IMR-90 (cell line): Measurements from ENCODE around the gene CRISP2. TPM values are rescaled to one million over a fixed set of nuclear protein-coding genes. Genes with fewer than 3 reads are reported as not detected.

Source experiments
- ATAC-seq: fragments of 200-7000 bp; cut with Tn5 transposase; 2 replicates; pipeline ENCODE4 v1.9.1; 2020; ENCODE audit warnings: low read depth, mild to moderate bottlenecking, moderate library complexity
- BruUV-seq: library from RNA; stranded (reverse); fragments of 400-500 nt; replicated peaks from 2 replicates; lab custom pipeline; 2021; lab: Mats Ljungman, UMichigan
- CTCF ChIA-PET: fragments of 300-600 bp; formaldehyde crosslinking; extraction: SDS; loops from one replicate; lab custom pipeline; 2021; ENCODE audit warnings: antibody characterized with exemption; lab: Yijun Ruan, JAX
- POLR2A ChIA-PET: fragments of 300-600 bp; sonication (Branson Sonifier 250); formaldehyde crosslinking; loops from one replicate; lab custom pipeline; 2022; ENCODE audit warnings: antibody characterized with exemption; ENCODE audit not compliant: unreplicated experiment; lab: Charles Lee
- DNase-seq: peaks from one replicate; pipeline ENCODE4 v3.0.0; 2013
- H2AFZ ChIP-seq: replicated peaks from 2 replicates; pipeline ENCODE3; 2013; ENCODE audit warnings: low read length, mild to moderate bottlenecking; ENCODE audit not compliant: poor library complexity
- H2AK5ac ChIP-seq: 2 replicates; pipeline ENCODE4 v1.6.1; 2013; ENCODE audit warnings: low read depth, low read length, inconsistent platforms
- H2AK9ac ChIP-seq: replicated peaks from 2 replicates; pipeline ENCODE3; 2013; ENCODE audit warnings: mild to moderate bottlenecking, low read depth, low read length, moderate library complexity; ENCODE audit not compliant: poor library complexity
- H2BK120ac ChIP-seq: 2 replicates; pipeline ENCODE4 v1.6.1; 2013; ENCODE audit warnings: low read depth, low read length, inconsistent platforms
- H2BK15ac ChIP-seq: 3 replicates; pipeline ENCODE4 v1.6.1; 2013; ENCODE audit warnings: low read depth, low read length, inconsistent platforms
- H2BK20ac ChIP-seq: 2 replicates; pipeline ENCODE4 v1.6.1; 2013; ENCODE audit warnings: low read depth, mild to moderate bottlenecking, inconsistent platforms, low read length, moderate library complexity
- H2BK5ac ChIP-seq: 2 replicates; pipeline ENCODE4 v1.6.1; 2013; ENCODE audit warnings: mild to moderate bottlenecking, low read depth, low read length, inconsistent platforms; ENCODE audit not compliant: poor library complexity, severe bottlenecking
- H3K14ac ChIP-seq: replicated peaks from 2 replicates; pipeline ENCODE4 v1.6.1; 2013; ENCODE audit warnings: low read depth, low read length, inconsistent platforms
- H3K18ac ChIP-seq: 2 replicates; pipeline ENCODE4 v1.6.1; 2013; ENCODE audit warnings: low read depth, low read length, control low read depth
- H3K23ac ChIP-seq: 2 replicates; pipeline ENCODE4 v1.6.1; 2013; ENCODE audit warnings: low read depth, low read length, inconsistent platforms
- H3K27ac ChIP-seq: 2 replicates; pipeline ENCODE4 v1.5.1; 2013; ENCODE audit warnings: mild to moderate bottlenecking, control low read depth, low read length; ENCODE audit not compliant: insufficient read depth
- H3K27me3 ChIP-seq: 2 replicates; pipeline ENCODE4 v1.6.1; 2013; ENCODE audit warnings: low read length; ENCODE audit not compliant: control insufficient read depth, insufficient read depth
- H3K36me3 ChIP-seq: 2 replicates; pipeline ENCODE4 v1.6.1; 2013; ENCODE audit warnings: low read length, mixed read lengths; ENCODE audit not compliant: control insufficient read depth, insufficient read depth
- H3K4ac ChIP-seq: 2 replicates; pipeline ENCODE4 v1.6.1; 2013; ENCODE audit warnings: low read depth, low read length, inconsistent platforms
- H3K4me1 ChIP-seq: 2 replicates; pipeline ENCODE4 v1.6.1; 2013; ENCODE audit warnings: low read length, mixed read lengths; ENCODE audit not compliant: control insufficient read depth, insufficient read depth
- H3K4me2 ChIP-seq: 2 replicates; pipeline ENCODE4 v1.6.1; 2013; ENCODE audit warnings: low read depth, mild to moderate bottlenecking, control low read depth, low read length, moderate library complexity
- H3K4me3 ChIP-seq: 2 replicates; pipeline ENCODE4 v1.5.1; 2013; ENCODE audit warnings: low read depth, mild to moderate bottlenecking, control low read depth, low read length, moderate library complexity; ENCODE audit not compliant: insufficient read depth
- H3K56ac ChIP-seq: 2 replicates; pipeline ENCODE4 v1.6.1; 2013; ENCODE audit warnings: low read length, inconsistent platforms; ENCODE audit not compliant: insufficient read depth; ENCODE audit errors: extremely low read depth
- H3K79me1 ChIP-seq, 2 experiments: 2 replicates each; pipeline ENCODE4 v1.6.1; 2013; ENCODE audit warnings: low read length in 2 of 2, inconsistent platforms in 1 of 2, low read depth in 1 of 2
- H3K9ac ChIP-seq: 2 replicates; pipeline ENCODE4 v1.6.1; 2013; ENCODE audit warnings: low read depth, low read length, control low read depth
- H3K9me1 ChIP-seq: 2 replicates; pipeline ENCODE4 v1.6.1; 2013; ENCODE audit warnings: low read length, inconsistent platforms; ENCODE audit not compliant: insufficient read depth
- H3K9me3 ChIP-seq: 2 replicates; pipeline ENCODE4 v1.6.1; 2013; ENCODE audit warnings: low read length; ENCODE audit not compliant: control insufficient read depth, insufficient read depth
- H4K20me1 ChIP-seq: 2 replicates; pipeline ENCODE4 v1.6.1; 2013; ENCODE audit warnings: low read length, inconsistent platforms; ENCODE audit not compliant: insufficient read depth
- H4K5ac ChIP-seq: 2 replicates; pipeline ENCODE4 v1.6.1; 2013; ENCODE audit warnings: mild to moderate bottlenecking, low read depth, low read length, control low read depth
- H4K8ac ChIP-seq, 2 experiments: 2 replicates each; pipeline ENCODE4 v1.6.1; 2013; ENCODE audit warnings: low read depth in 2 of 2, low read length in 2 of 2, control low read depth in 1 of 2, inconsistent platforms in 1 of 2
- H4K91ac ChIP-seq: 2 replicates; pipeline ENCODE4 v1.6.1; 2013; ENCODE audit warnings: low read depth, low read length, inconsistent platforms; ENCODE audit not compliant: insufficient read depth
- CEBPB ChIP-seq: IDR thresholded peaks from 2 replicates; pipeline ENCODE4 v1.6.1; 2012; ENCODE audit warnings: low read depth, low read length, improper control_type of control experiment
- FOS ChIP-seq: fragments of 150-350 bp; IDR thresholded peaks from 2 replicates; pipeline ENCODE4 v1.6.1; 2016; ENCODE audit warnings: low read depth, low read length
- MAZ ChIP-seq: IDR thresholded peaks from 2 replicates; pipeline ENCODE4 v1.6.1; 2012; ENCODE audit warnings: low read depth, mild to moderate bottlenecking, low read length, improper control_type of control experiment, moderate library complexity, borderline replicate concordance
- MXI1 ChIP-seq: IDR thresholded peaks from 2 replicates; pipeline ENCODE4 v1.6.1; 2012; ENCODE audit warnings: low read depth, mild to moderate bottlenecking, low read length, moderate library complexity, borderline replicate concordance
- NFE2L2 ChIP-seq: fragments of 150-350 bp; IDR thresholded peaks from 2 replicates; pipeline ENCODE4 v1.6.1; 2016; ENCODE audit warnings: low read depth, mild to moderate bottlenecking, low read length
- POLR2A ChIP-seq: IDR thresholded peaks from 2 replicates; pipeline ENCODE4 v1.6.1; 2012; ENCODE audit warnings: mild to moderate bottlenecking, low read depth, low read length
- SMC3 ChIP-seq: fragments of 150-350 bp; IDR thresholded peaks from 2 replicates; pipeline ENCODE4 v1.6.1; 2016; ENCODE audit warnings: low read depth, mild to moderate bottlenecking, antibody characterized with exemption, low read length, moderate library complexity
- dilution Hi-C: fragments of 300-500 bp; cut with HindIII; formaldehyde crosslinking; loops from one replicate; pipeline ENCODE4 v1.14.3; 2018; ENCODE audit warnings: low sequenced_read_pairs; ENCODE audit not compliant: unreplicated experiment
- in situ Hi-C: fragments of 300-500 bp; cut with MboI; formaldehyde crosslinking; loops from 3 replicates; pipeline ENCODE4 v1.14.3; 2019; ENCODE audit warnings: low sequenced_read_pairs, inconsistent platforms, mixed read lengths
- intact Hi-C: fragments of 100-400 bp; cut with micrococcal nuclease; formaldehyde crosslinking; loops from 2 replicates; pipeline ENCODE4 v1.10.0; 2022
- polyA plus RNA-seq, 3 experiments: library from polyadenylated mRNA; depleted of rRNA; stranded (reverse); fragments of >200 nt; gene quantifications; 2 replicates each; pipeline ENCODE4 v1.2.3, GENCODE V29; 2012; ENCODE audit warnings: low replicate concordance in 1 of 3
- total RNA-seq: library from RNA; depleted of rRNA; stranded (reverse); fragments of >200 nt; gene quantifications from 2 replicates; pipeline ENCODE4 v1.2.3, GENCODE V29; 2012
- TF ChIP-seq, protein P1 (sequence below): fragments of 150-350 bp; IDR thresholded peaks from 2 replicates; pipeline ENCODE4 v1.6.1; 2016; ENCODE audit warnings: low read depth, mild to moderate bottlenecking, low read length, moderate library complexity, borderline replicate concordance
- TF ChIP-seq, protein P2 (sequence below): conservative IDR thresholded peaks from 2 replicates; pipeline ENCODE4 v1.5.1; 2012; ENCODE audit warnings: mild to moderate bottlenecking, low read depth, low read length, improper control_type of control experiment
- TF ChIP-seq, protein P3 (sequence below): fragments of 150-350 bp; IDR thresholded peaks from 2 replicates; pipeline ENCODE4 v1.6.1; 2017; ENCODE audit warnings: mild to moderate bottlenecking, antibody characterized with exemption, low read length, low read depth

CRISP2 gene
- total and polyA plus RNA-seq, 2 of the 4 experiments (the other 2 are of a cell fraction): not detected

DNA sequence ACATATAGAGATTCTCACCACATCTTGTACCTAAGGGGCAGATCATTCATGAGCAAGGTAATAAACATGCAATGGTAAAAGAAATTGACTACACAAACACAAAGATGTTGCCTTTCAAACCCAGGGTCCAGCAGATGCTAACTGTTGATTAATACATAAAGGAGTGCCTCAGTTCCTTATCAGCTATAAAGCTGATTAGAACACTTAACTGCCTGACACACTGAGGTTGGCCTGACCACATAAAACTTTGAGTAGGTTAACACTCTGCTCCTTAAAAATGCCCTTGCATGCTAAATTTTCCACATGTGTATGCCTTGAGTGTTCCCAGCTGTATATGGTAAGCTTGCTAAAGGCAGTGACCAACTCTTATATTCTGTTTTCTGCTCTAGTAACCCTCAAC lies 14.9 kb downstream of the CRISP2 start:
- Histone ChIP-seq H3K56ac (no peak overlapping the region), H2BK5ac (no peak overlapping the region), H2BK120ac (no peak overlapping the region), H3K9me1 (no peaks in the 10 kb centered on the region), H3K27me3 (no peaks in the 10 kb centered on the region), H3K27ac (no peak overlapping the region), H3K23ac (no peak overlapping the region), H4K91ac (no peak overlapping the region), H3K14ac (no peak overlapping the region), H3K9ac (no peak overlapping the region), H3K9me3 (no peaks in the 10 kb centered on the region; the same call in 1 of the 2 replicates), H2AK5ac (no peak overlapping the region), H2AFZ (no peak overlapping the region), H3K4me1 (no peaks in the 10 kb centered on the region), H3K4me3 (no peak overlapping the region), H3K4ac (no peak overlapping the region), H4K8ac (no peak overlapping the region), H3K79me1 (no peaks in the 10 kb centered on the region), H2BK20ac (no peak overlapping the region), H3K4me2 (no peak overlapping the region), H2BK15ac (no peak overlapping the region), H3K18ac (no peak overlapping the region), H4K20me1 (no peaks in the 10 kb centered on the region), H2AK9ac (no peak overlapping the region), H4K5ac (no peak overlapping the region), H3K36me3 (no peaks in the 10 kb centered on the region)
- ATAC-seq (no peak), DNase-seq (no peak)
- no peak for TF ChIP-seq NFE2L2
- TF ChIP-seq, protein P1, sequence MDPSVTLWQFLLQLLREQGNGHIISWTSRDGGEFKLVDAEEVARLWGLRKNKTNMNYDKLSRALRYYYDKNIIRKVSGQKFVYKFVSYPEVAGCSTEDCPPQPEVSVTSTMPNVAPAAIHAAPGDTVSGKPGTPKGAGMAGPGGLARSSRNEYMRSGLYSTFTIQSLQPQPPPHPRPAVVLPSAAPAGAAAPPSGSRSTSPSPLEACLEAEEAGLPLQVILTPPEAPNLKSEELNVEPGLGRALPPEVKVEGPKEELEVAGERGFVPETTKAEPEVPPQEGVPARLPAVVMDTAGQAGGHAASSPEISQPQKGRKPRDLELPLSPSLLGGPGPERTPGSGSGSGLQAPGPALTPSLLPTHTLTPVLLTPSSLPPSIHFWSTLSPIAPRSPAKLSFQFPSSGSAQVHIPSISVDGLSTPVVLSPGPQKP: no peak
- TF ChIP-seq CEBPB: no peak
- no peak for TF ChIP-seq MXI1
- TF ChIP-seq FOS: no peak
- TF ChIP-seq, protein P2, sequence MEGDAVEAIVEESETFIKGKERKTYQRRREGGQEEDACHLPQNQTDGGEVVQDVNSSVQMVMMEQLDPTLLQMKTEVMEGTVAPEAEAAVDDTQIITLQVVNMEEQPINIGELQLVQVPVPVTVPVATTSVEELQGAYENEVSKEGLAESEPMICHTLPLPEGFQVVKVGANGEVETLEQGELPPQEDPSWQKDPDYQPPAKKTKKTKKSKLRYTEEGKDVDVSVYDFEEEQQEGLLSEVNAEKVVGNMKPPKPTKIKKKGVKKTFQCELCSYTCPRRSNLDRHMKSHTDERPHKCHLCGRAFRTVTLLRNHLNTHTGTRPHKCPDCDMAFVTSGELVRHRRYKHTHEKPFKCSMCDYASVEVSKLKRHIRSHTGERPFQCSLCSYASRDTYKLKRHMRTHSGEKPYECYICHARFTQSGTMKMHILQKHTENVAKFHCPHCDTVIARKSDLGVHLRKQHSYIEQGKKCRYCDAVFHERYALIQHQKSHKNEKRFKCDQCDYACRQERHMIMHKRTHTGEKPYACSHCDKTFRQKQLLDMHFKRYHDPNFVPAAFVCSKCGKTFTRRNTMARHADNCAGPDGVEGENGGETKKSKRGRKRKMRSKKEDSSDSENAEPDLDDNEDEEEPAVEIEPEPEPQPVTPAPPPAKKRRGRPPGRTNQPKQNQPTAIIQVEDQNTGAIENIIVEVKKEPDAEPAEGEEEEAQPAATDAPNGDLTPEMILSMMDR: no peak
- no peak for TF ChIP-seq POLR2A
- TF ChIP-seq MAZ: no peak
- TF ChIP-seq, protein P3, sequence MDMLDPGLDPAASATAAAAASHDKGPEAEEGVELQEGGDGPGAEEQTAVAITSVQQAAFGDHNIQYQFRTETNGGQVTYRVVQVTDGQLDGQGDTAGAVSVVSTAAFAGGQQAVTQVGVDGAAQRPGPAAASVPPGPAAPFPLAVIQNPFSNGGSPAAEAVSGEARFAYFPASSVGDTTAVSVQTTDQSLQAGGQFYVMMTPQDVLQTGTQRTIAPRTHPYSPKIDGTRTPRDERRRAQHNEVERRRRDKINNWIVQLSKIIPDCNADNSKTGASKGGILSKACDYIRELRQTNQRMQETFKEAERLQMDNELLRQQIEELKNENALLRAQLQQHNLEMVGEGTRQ: no peak
- no peak for TF ChIP-seq SMC3
- CTCF ChIA-PET: no interaction called here
- dilution Hi-C loops (no loop called here), intact Hi-C loops (no loop called here), in situ Hi-C loops (no loop called here)
- POLR2A ChIA-PET: no interaction called here
- no TSS peak for BruUV-seq
